OCI-LY3 (cell line): ENCODE data around the gene PBX3.

Source experiments
- H2AFZ ChIP-seq: fragments of 200-600, 300-600 bp; shearing (Covaris generic); 2 replicates; pipeline ENCODE4 v1.6.0; 2014; ENCODE audit warnings: antibody characterized with exemption, low read depth, low read length
- H3K27ac ChIP-seq: fragments of 200-600, 300-600 bp; sonication (generic); 2 replicates; pipeline ENCODE4 v1.5.1; 2014; ENCODE audit warnings: mild to moderate bottlenecking, low read length, moderate library complexity, mixed read lengths
- H3K27me3 ChIP-seq: fragments of 200-600, 300-600 bp; sonication (generic); 2 replicates; pipeline ENCODE4 v1.6.1; 2014; ENCODE audit warnings: low read depth, low read length, mixed read lengths
- H3K36me3 ChIP-seq: fragments of 200-600, 300-600 bp; sonication (generic); replicated peaks from 2 replicates; pipeline ENCODE3; 2014; ENCODE audit warnings: low read depth, low read length, mixed read lengths
- H3K4me1 ChIP-seq: fragments of 300-600, 200-600 bp; sonication (generic); 2 replicates; pipeline ENCODE4 v1.6.1; 2014; ENCODE audit warnings: low read length, mixed read lengths
- H3K4me2 ChIP-seq: fragments of 200-600, 300-600 bp; sonication (generic); 2 replicates; pipeline ENCODE4 v1.6.1; 2014; ENCODE audit warnings: low read length, mixed read lengths
- H3K4me3 ChIP-seq: fragments of 300-600, 200-600 bp; sonication (generic); 2 replicates; pipeline ENCODE4 v1.5.1; 2014; ENCODE audit warnings: antibody characterized with exemption, mild to moderate bottlenecking, low read length, moderate library complexity
- H3K79me2 ChIP-seq: fragments of 300-600, 200-600 bp; shearing (Covaris generic); 2 replicates; pipeline ENCODE4 v1.6.1; 2014; ENCODE audit warnings: mild to moderate bottlenecking, low read length, mixed read lengths
- H3K9ac ChIP-seq: fragments of 300-600, 200-600 bp; shearing (Covaris generic); 2 replicates; pipeline ENCODE4 v1.6.0; 2014; ENCODE audit warnings: mild to moderate bottlenecking, low read length, moderate library complexity
- H3K9me3 ChIP-seq: fragments of 200-600, 300-600 bp; shearing (Covaris generic); 2 replicates; pipeline ENCODE4 v1.6.1; 2014; ENCODE audit warnings: low read length, mixed read lengths; ENCODE audit not compliant: insufficient read depth
- H4K20me1 ChIP-seq: fragments of 200-600, 300-600 bp; sonication (generic); 2 replicates; pipeline ENCODE4 v1.6.1; 2016; ENCODE audit warnings: low read length, mixed read lengths; ENCODE audit not compliant: insufficient read depth
- CTCF ChIP-seq: fragments of 200-600, 300-600 bp; sonication (generic); IDR thresholded peaks from 2 replicates; pipeline ENCODE4 v1.5.1; 2014; ENCODE audit warnings: antibody characterized with exemption, low read length, low read depth
- EZH2phosphoT487 ChIP-seq: fragments of 200-600 bp; shearing (Covaris generic); IDR thresholded peaks from 2 replicates; pipeline ENCODE4 v1.6.1; 2018; ENCODE audit warnings: antibody characterized with exemption, mixed run types, low read depth

PBX3 gene

GRCh38 chr9:125890826-125891225 is 143.7 kb downstream of the PBX3 start:
- no peaks in the 10 kb centered on the region for H3K36me3 ChIP-seq
- H3K79me2 ChIP-seq, result no peaks in the 10 kb centered on the region
- no peak overlapping the region for H3K4me2 ChIP-seq
- H3K9me3 ChIP-seq, result no peaks in the 10 kb centered on the region
- H2AFZ ChIP-seq, result no peak overlapping the region
- TF ChIP-seq EZH2phosphoT487 (no peak), CTCF (no peak)
- peaks cover 7% of the 10 kb centered on the region; the same call in 1 of the 2 replicates for H4K20me1 ChIP-seq
- H3K9ac ChIP-seq, result no peak overlapping the region
- peaks cover 5% of the 10 kb centered on the region; the same call in 1 of the 2 replicates for H3K4me1 ChIP-seq
- H3K27ac ChIP-seq, result no peak overlapping the region
- peaks cover 44% of the 10 kb centered on the region for H3K27me3 ChIP-seq
- H3K4me3 ChIP-seq, result no peak overlapping the region

DNA sequence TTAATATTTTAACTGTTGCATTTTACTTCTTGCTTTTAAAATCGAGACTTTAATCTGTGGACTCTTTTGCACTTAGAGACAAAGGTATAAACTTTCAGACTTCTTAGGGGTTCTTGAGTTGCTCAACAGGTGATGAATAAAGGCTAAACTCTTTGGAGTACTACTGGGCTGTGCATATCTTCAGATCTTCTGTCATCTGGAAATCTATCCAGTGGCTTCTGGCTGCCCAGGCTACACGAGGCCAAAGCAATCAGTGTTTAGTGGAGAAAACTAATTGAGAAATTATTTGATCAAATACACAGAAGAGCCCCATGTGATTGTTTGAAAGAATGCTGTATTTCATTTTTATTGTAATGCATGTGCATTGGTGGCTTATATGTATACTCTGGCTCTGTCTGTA is 146.1 kb downstream of the PBX3 start:
- Histone ChIP-seq H3K9me3 (no peaks in the 10 kb centered on the region), H3K27me3 (peaks cover 39% of the 10 kb centered on the region), H3K4me1 (peaks cover 5% of the 10 kb centered on the region; the same call in 1 of the 2 replicates), H3K79me2 (no peaks in the 10 kb centered on the region), H3K9ac (no peak overlapping the region), H3K4me3 (no peak overlapping the region), H2AFZ (no peak overlapping the region), H3K4me2 (no peak overlapping the region), H4K20me1 (peaks cover 7% of the 10 kb centered on the region; the same call in 1 of the 2 replicates), H3K27ac (no peak overlapping the region), H3K36me3 (no peaks in the 10 kb centered on the region)
- TF ChIP-seq EZH2phosphoT487 (no peak), CTCF (no peak)

DNA sequence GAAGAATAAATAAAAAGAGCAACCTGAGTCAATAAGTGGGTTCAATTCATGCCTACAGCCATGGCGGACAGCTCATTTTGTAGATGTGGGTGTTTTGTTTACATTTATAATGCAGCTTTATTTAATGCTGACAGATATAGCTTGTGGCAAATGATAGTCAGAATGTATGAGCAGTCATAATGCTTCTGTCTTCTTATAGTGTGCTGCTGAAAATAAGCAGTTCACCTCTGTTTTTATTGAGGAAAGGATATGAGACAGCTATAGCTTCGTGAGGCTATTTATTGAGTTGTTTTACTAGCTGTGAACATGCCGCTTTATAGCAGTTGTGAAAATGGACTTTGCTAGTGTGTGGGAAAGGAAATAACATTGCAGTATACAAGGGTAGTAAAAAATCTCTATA is 147.4 kb downstream of the PBX3 start:
- no peak for TF ChIP-seq CTCF
- no peak for TF ChIP-seq EZH2phosphoT487
- Histone ChIP-seq H3K27me3 (peaks cover 31% of the 10 kb centered on the region), H3K36me3 (no peaks in the 10 kb centered on the region), H3K79me2 (no peaks in the 10 kb centered on the region), H3K4me1 (peaks cover 5% of the 10 kb centered on the region; the same call in 1 of the 2 replicates), H4K20me1 (peaks cover 7% of the 10 kb centered on the region; the same call in 1 of the 2 replicates), H3K4me2 (no peak overlapping the region), H3K9me3 (no peaks in the 10 kb centered on the region), H3K9ac (no peak overlapping the region), H3K4me3 (no peak overlapping the region), H3K27ac (no peak overlapping the region), H2AFZ (no peak overlapping the region)

DNA sequence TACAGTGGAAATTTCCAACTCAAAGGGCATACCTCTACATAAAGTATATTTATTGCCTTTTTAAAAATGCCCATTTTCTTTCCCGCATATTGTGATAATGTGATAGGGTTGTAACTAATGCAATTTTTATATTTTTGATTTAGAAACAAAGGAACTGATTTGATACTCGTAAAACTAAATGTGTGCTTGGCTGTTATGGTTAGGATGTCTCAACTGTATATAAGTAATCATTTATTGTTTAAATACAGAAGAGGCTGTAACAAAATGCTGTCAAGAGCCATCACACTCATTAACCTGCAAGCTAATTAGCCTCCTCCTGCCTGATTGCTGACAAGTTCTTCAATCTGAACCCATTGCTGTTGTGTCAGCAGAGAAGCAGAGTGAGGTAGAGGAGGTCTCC is 149.2 kb downstream of the PBX3 start:
- no peak overlapping the region for H3K9ac ChIP-seq
- no peaks in the 10 kb centered on the region for H3K36me3 ChIP-seq
- H3K4me1 ChIP-seq, result no peaks in the 10 kb centered on the region
- no peaks in the 10 kb centered on the region for H3K79me2 ChIP-seq
- H3K27me3 ChIP-seq, result peaks cover 15% of the 10 kb centered on the region; the same call in 1 of the 2 replicates
- H4K20me1 ChIP-seq, result no peaks in the 10 kb centered on the region
- H3K27ac ChIP-seq, result no peak overlapping the region
- TF ChIP-seq CTCF (no peak), EZH2phosphoT487 (no peak)
- no peaks in the 10 kb centered on the region for H3K9me3 ChIP-seq
- no peak overlapping the region for H2AFZ ChIP-seq
- no peak overlapping the region for H3K4me2 ChIP-seq
- no peak overlapping the region for H3K4me3 ChIP-seq
